Ovary (tissue), 9 donors: ENCODE results near the gene PRKCE. TPM values are rescaled to one million over a fixed set of nuclear protein-coding genes. Genes with fewer than 3 reads are reported as not detected.

ENCODE experiments used
- DNase-seq, 5 donors: peaks; one replicate each; pipeline ENCODE4 v3.0.0-alpha.2; 2019 to 2020
- H3K27ac ChIP-seq, 2 donors: fragments of 200-600 bp; one replicate each; pipeline versions ENCODE4 v1.5.1 to v1.8.0; 2019 to 2022
- H3K27me3 ChIP-seq: fragments of 200-600 bp; one replicate; pipeline ENCODE4 v1.8.0; 2022
- H3K36me3 ChIP-seq: fragments of 200-600 bp; sonication (generic); one replicate; pipeline ENCODE4 v1.5.1; 2019
- H3K4me1 ChIP-seq: one replicate; pipeline ENCODE4 v1.8.1; 2013; ENCODE audit warnings: mild to moderate bottlenecking, moderate library complexity; ENCODE audit not compliant: insufficient read depth
- H3K4me3 ChIP-seq: fragments of 200-600 bp; sonication (generic); one replicate; pipeline ENCODE4 v1.5.1; 2017
- H3K9me3 ChIP-seq, 2 donors: fragments of 200-600 bp in 1 of 2; sonication (generic) in 1 of 2; one replicate each; pipeline versions ENCODE4 v1.5.1 to v1.8.1; 2013 to 2019; ENCODE audit warnings: mild to moderate bottlenecking in 1 of 2, moderate library complexity in 1 of 2
- EP300 ChIP-seq: sonication (generic); formaldehyde crosslinking; IDR thresholded peaks from one replicate; pipeline ENCODE4 v1.6.1; 2017; ENCODE audit warnings: antibody characterized with exemption
- POLR2A ChIP-seq: fragments of 450-650 bp; IDR thresholded peaks from one replicate; pipeline ENCODE4 v1.6.1; 2017; ENCODE audit warnings: antibody characterized with exemption, mild to moderate bottlenecking, moderate library complexity
- WGBS, 3 donors: extraction: QIAGEN DNeasy Blood & Tissue Kit in 1 of 3; methylation state at CpG; one replicate each; pipeline versions ENCODE4 v1.1.5 to v1.1.7; 2013 to 2017; 5-methylcytosine and 5-hydroxymethylcytosine counted together
- intact Hi-C, 4 donors: fragments of 100-400 bp; cut with DNase I; formaldehyde crosslinking; loops; one replicate each; pipeline versions ENCODE4 v1.11.0 to v1.15.1; 2022 to 2023
- polyA plus RNA-seq, 2 donors: library from polyadenylated mRNA; stranded (reverse); fragments of 200-250 nt in 1 of 2; fragments of 350-450 nt in 1 of 2; fragmentation: Illumina TruSeq in 1 of 2; extraction: RNeasy Lipid Tissue Mini Kit (QIAGEN cat#74804) in 1 of 2; gene quantifications; one replicate each; pipeline ENCODE4 v1.2.3, GENCODE V29; 2013 to 2014
- total RNA-seq, 7 donors: library from RNA; depleted of rRNA in 2 of 7; stranded (reverse); fragments of >200 nt in 2 of 7; fragmentation: NEBNext Ultra II Directional in 3 of 7; extraction: Animal tissue kit (Norgen Biotek cat#: 25700) in 3 of 7; gene quantifications; one replicate each; pipeline versions ENCODE4 v1.1.0 to v1.2.4, GENCODE V29; 2016 to 2023
- TF ChIP-seq, protein P1 (sequence below), 3 donors: fragments of 450-650 bp in 2 of 3; fragments of 200-600 bp in 1 of 3; IDR thresholded peaks; one replicate each; pipeline versions ENCODE4 v1.5.1 to v1.8.0; 2016 to 2022; ENCODE audit warnings: antibody characterized with exemption in 3 of 3, mild to moderate bottlenecking in 1 of 3
- donor health status: DM: no; HTN: no; CAD: no; lungs with moderate emphysema.
- donor health status: DM: no; HTN: no; CAD: no.
- donor health status: Bipolar disorder and iron deficiency.
- donor health status: DM: yes; HTN: yes; CAD: no.
- donor health status: DM: no; HTN: no; CAD: no.
- donor health status: DM: yes; HTN: yes; CAD: no.

The PRKCE gene
- total and polyA plus RNA-seq, 9 donors: 3.1 to 22.8 (median 12.8) TPM

DNA sequence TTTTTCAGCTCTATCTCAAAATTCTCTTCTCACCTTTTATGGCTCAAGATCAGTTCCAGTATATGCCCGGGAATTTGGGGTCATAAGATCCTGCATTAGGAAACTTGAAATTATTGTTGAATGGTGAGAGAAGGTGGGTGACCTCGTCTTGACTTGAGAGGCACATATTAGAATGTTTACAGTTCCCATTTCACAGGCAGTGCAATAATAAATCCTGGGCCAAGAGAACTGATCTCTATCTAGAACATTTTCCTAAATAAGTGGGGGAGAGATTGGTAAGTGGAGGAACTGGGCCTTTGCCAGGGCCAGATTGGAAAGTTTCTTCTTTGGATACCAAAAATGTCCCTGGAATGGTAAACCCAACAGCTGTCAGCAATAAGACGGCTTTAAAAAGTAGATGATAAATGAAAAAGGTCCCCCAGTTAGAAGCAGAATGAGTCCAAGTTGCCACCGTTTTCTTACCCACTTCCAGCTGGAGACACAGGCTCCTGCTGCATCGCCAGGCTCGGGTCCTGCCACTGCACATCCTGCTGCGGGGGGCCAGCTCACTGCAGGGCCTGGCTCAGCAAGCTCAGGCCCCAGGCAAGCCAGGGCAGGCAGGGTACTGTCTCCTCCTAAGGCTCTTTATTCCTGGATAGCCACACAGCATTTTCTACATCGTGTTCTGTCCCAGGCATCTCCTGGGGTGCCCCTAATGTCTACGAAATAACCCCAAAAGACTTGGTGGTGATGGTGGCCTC is 519.3 kb downstream of the PRKCE start:
- Histone ChIP-seq H3K27ac (no peak overlapping the region), H3K4me1 (no peaks in the 10 kb centered on the region)

DNA sequence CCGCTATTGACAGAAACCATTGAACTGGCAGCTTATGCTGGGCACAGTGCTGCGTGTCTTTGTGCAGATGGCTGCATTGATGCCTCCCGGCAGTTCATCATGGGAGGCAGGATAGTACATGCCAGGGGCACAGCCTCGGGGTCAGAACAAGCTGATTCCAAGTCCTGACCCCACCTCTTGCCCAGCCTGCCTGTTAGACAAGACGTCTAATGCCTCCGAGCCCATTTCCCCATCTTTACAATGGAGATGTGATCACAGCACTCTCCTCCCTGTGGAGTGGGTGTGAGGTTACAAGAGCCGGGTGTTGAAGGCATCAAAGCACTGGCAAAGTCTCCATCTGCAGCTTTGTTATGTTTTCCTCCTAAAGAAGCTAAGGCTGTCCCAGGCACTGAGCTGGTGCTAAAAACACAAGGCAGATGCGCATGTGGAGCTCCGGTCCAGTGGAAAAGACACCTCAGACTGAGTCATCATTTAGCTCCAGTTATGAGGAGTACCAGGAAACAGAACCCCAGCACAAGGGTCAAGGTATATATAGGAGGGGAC is 520.0 kb downstream of the PRKCE start:
- H3K9me3 ChIP-seq: no peaks in the 10 kb centered on the region
- H3K4me3 ChIP-seq: no peak overlapping the region
- no peaks in the 10 kb centered on the region for H3K4me1 ChIP-seq
- TF ChIP-seq EP300: no peak
- TF ChIP-seq POLR2A: no peak
- TF ChIP-seq, protein P1, sequence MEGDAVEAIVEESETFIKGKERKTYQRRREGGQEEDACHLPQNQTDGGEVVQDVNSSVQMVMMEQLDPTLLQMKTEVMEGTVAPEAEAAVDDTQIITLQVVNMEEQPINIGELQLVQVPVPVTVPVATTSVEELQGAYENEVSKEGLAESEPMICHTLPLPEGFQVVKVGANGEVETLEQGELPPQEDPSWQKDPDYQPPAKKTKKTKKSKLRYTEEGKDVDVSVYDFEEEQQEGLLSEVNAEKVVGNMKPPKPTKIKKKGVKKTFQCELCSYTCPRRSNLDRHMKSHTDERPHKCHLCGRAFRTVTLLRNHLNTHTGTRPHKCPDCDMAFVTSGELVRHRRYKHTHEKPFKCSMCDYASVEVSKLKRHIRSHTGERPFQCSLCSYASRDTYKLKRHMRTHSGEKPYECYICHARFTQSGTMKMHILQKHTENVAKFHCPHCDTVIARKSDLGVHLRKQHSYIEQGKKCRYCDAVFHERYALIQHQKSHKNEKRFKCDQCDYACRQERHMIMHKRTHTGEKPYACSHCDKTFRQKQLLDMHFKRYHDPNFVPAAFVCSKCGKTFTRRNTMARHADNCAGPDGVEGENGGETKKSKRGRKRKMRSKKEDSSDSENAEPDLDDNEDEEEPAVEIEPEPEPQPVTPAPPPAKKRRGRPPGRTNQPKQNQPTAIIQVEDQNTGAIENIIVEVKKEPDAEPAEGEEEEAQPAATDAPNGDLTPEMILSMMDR (IDR thresholded peaks at IDR 0.05): no peak
- intact Hi-C loops: no loop called here
- WGBS, 3 donors: 76 to 84% (median 76%) methylated on average over 9 of the region's 9 CpGs
- no peaks in the 10 kb centered on the region for H3K27me3 ChIP-seq
- H3K36me3 ChIP-seq: no peaks in the 10 kb centered on the region
- no peak for DNase-seq
- H3K27ac ChIP-seq: no peak overlapping the region

More for the DNA sequence above, 519.3 kb downstream of the PRKCE start:
- H3K36me3 ChIP-seq: no peaks in the 10 kb centered on the region
- no peak for TF ChIP-seq EP300
- TF ChIP-seq, protein P1 (IDR thresholded peaks at IDR 0.05): no peak
- no peak for TF ChIP-seq POLR2A
- no peaks in the 10 kb centered on the region for H3K9me3 ChIP-seq
- no peaks in the 10 kb centered on the region for H3K27me3 ChIP-seq
- DNase-seq: no peak
- intact Hi-C loops: no loop called here
- no peak overlapping the region for H3K4me3 ChIP-seq
- 72% methylated on average over 9 of the region's 9 CpGs for WGBS, 3 donors

DNA sequence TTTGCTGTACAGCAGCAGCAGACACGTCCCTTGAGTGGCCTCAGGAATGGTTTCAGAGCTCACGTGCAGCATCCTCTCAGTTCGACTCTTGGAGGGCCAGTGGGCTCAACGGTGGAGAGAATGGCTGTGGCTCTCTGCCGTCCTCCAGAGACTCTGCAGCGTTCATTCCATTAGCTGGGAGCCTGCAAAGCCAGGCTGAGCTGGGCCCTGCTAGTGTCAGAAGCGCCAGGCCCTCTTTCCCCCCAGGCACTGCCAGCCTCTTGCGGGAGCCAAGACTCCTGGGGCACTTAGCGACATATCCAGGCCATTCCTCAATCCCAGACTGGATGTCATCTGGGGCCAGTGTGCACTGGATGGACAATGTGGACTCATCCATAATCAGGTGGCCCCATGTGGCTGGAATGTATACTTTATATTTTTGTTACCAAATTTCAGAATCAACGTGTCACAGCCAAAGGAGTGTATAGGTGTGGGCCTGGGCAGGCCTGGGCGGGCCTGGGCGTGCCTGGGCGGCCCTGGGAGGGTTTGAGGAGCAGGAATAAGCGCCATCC is 520.6 kb downstream of the PRKCE start:
- no peak for TF ChIP-seq EP300
- TF ChIP-seq, protein P1 (IDR thresholded peaks at IDR 0.05): no peak
- no peak for TF ChIP-seq POLR2A
- WGBS, 3 donors: 91 to 93% (median 93%) methylated on average over 14 of the region's 14 CpGs
- H3K36me3 ChIP-seq: no peaks in the 10 kb centered on the region
- no peaks in the 10 kb centered on the region for H3K9me3 ChIP-seq
- DNase-seq: no peak
- no peaks in the 10 kb centered on the region for H3K4me1 ChIP-seq
- no peak overlapping the region for H3K4me3 ChIP-seq
- no peaks in the 10 kb centered on the region for H3K27me3 ChIP-seq
- no peak overlapping the region for H3K27ac ChIP-seq
- intact Hi-C loops: no loop called here

DNA sequence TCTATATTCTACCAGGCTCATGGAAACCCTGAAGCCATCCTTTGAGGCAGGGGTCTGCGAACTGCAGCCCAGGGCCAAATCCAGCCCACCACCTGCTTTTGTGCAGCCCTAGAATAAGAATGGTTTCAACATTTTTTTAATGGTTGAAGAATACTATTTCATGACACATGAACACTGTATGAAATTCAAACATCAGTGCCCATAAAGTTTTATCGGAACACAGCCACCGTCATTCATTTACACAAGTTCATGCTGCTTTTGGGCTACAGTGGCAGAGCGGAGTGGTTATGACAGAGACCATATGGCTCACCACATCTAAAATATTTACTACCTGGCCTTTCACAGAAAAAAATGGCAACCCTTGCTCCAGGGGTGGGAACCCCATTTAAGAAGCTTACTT is 521.6 kb downstream of the PRKCE start:
- Histone ChIP-seq H3K27ac (no peak overlapping the region), H3K36me3 (no peaks in the 10 kb centered on the region), H3K4me1 (no peaks in the 10 kb centered on the region), H3K4me3 (no peak overlapping the region), H3K27me3 (no peaks in the 10 kb centered on the region), H3K9me3 (no peaks in the 10 kb centered on the region)
- DNase-seq: no peak
- intact Hi-C loops: no loop called here
- TF ChIP-seq POLR2A (no peak), EP300 (no peak)
- 96 to 98% (median 98%) methylated on average over 4 of the region's 4 CpGs for WGBS, 3 donors
